ENCODE results near the gene GEMIN8.

- TF ChIP-seq POLR2A (IDR thresholded peaks at IDR 0.05) (no peak), CTCF (IDR thresholded peaks at IDR 0.05) (no peak), POLR2AphosphoS5 (IDR thresholded peaks at IDR 0.05) (no peak), EP300 (IDR thresholded peaks at IDR 0.05; ENCODE audit: low read depth) (no peak)
Observed at GRCh38 chrX:13966793-13967125, 62.9 kb downstream of the GEMIN8 start.

All from transverse colon (tissue), 4 donors.